Body of pancreas (tissue), 4 donors: ENCODE measurements around the gene OGFR.

Experiments
- CTCF ChIP-seq, 7 experiments: fragments of 450-650 bp in 4 of 7; fragments of 200-600 bp in 3 of 7; sonication (generic) in 3 of 7; IDR thresholded peaks; one replicate each; pipeline ENCODE4 v1.5.1; 2016 to 2019; ENCODE audit warnings: antibody characterized with exemption in 7 of 7
- POLR2A ChIP-seq, 3 donors: fragments of 450-650 bp; IDR thresholded peaks; one replicate each; pipeline ENCODE4 v1.6.1; 2016; ENCODE audit warnings: antibody characterized with exemption in 3 of 3, mild to moderate bottlenecking in 2 of 3

- TF ChIP-seq CTCF (IDR thresholded peaks at IDR 0.05) (no peak), POLR2A (IDR thresholded peaks at IDR 0.05) (no peak)
Observed at GRCh38 chr20:62793757-62794006, 11.0 kb upstream of the OGFR start.
